Activated CD4-positive, alpha-beta T cell treated with anti-CD3 and anti-CD28 coated beads, Interleukin-2, amount 50 U/mL, for 48 hours (primary cell): ENCODE results near the gene ZFYVE16.
"Not testable (repeated sequence)": the region's sequence is repeated elsewhere in the genome, so short reads cannot be mapped to it uniquely, and the experiment has no call there.

ENCODE experiments used
- DNase-seq, 2 experiments: peaks; one replicate each; pipeline ENCODE4 v3.0.0-alpha.2; 2020

Gene ZFYVE16

DNA sequence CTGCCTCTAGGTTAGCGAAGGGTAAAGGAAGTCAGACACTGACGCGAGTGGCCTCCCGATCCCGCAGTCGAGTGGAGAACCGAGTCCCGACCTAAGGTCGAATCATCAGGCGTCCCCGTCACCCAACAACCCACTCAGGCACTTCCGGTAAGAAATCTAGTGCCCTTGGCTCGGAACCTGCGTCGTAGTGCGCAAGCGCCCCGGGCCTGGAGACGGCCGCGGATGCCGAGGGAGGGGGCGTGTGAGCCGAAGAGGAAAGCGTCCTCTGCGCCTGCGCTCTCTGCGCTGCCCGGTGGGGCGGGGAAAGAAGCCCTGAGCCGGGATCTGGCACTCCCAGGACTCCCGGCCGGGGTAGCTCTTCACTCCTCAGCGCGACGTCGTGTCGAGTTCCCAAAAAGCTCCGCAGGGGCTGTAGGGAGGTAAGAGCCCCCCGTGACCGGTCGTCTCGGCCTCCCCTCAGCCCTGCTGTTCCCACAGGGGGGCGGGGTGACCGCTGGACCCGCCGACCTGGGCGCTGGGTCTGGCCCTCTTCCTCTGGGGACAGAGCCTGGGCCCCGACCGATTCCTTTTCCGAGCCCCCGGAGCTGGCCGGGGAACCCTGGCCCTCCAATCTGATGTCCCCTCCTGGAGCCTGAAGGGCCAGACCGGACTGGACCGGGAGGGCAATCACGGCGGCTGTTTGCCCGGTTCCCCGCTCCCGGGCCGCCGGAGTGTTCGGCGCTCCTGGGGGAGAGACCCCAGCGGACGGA lies at the start of gene ZFYVE16:
Gene ZFYVE16 (plus strand): TSS at position 330 of the 749 bp plus-strand sequence. CDS start 26,084 bp downstream, outside the sequence.
- DNase-seq = peak; percentile 97 to 98

- DNase-seq = no peak
These were observed 46.9 kb upstream of the ZFYVE16 start for GRCh38 chr5:80360914-80361444.

DNA sequence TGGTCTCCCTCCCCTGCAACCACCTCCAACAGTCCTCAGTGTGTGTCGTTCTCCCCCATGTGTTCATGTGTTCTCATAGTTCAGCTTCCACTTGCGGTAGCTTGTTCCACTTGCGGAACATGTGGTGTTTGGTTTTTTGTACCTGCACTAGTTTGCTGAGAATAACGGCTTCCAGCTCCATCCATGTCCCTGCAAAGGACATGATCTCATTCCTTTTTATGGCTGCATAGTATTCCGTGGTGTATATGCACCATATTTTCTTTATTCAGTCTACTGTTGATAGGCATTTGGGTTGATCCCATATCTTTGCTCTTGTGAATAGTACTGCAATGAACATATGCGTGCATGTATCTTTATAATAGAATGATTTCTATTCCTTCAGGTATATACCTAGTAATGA lies 43.0 kb upstream of the ZFYVE16 start:
- DNase-seq = no peak

DNA sequence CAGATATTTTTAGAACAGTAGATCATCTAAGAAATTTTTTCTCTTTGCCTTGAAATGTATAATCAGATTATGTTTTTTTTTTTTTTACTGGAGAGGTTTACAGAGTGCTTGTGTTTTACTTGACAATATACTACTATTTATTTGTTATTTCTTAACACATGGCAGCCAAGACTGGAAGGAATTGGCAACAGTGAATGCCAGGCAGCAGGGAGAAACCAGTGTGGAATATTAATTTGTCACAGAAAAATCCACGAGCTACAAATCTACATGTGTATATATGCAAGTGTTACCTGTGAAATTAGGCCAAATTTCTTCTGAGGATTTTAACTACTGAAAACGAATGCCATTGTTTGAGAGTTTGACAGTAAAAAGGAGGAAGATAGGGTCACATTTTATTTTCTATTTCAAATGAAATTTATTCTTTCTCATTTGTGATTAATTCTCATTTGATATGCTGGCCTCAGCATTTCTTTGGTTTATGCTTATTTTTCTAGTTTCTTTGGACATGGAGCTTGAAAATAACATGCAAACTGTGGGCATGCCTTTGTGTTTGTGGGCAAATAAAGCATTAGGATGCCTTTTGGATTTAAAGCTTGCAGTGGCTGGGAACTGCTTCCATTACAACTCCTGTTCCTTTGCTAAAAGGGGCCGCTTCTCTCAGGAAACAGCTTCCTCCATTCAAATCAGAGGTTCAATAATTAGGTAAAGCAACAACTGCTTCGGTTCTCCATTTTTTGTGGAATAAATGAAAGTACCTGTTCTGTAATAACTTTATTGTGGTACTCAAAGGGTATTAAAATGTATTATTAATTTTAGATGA lies 39.0 kb upstream of the ZFYVE16 start:
- no peak for DNase-seq

GRCh38 chr5:80369521-80369920 lies 38.3 kb upstream of the ZFYVE16 start:
- no peak for DNase-seq

DNA sequence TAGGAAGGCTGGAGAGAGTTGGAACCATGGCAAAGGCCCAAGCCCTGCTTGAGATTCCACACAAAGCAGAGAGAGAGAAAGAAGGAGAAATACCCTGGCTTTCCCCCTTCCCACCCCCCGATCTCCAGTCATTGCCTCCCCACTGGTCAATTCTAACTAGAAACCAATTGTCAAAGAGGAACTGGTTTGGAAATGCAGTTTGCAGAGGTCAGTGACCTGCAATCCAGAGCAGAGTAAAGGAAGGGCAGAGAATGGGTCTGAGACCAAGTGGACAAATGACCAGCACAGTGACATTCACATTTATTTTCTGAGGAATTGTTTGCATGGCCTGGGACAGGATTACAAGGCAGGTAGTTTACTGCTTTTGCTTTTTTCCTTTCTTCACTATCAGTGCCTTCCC lies 37.5 kb upstream of the ZFYVE16 start:
- DNase-seq = no peak

DNA sequence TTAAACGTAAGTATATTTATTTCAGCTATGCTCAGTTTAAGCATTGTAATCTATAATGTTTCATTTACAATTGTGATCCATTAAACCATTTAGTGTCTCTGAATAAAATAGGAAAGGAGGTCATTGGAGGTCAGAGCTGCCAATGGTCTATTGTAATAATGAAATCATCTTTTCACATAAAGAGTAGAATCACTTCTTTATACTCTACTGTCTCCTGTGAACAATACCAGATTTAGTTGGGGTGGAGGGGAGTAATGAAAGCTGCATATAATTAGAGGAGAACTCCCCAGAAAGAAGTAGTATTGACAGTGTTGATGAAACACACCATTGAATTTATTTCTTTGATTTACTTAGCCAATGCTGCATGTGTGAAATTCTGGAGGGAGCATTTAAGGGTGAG lies 35.1 kb upstream of the ZFYVE16 start:
- DNase-seq = no peak

DNA sequence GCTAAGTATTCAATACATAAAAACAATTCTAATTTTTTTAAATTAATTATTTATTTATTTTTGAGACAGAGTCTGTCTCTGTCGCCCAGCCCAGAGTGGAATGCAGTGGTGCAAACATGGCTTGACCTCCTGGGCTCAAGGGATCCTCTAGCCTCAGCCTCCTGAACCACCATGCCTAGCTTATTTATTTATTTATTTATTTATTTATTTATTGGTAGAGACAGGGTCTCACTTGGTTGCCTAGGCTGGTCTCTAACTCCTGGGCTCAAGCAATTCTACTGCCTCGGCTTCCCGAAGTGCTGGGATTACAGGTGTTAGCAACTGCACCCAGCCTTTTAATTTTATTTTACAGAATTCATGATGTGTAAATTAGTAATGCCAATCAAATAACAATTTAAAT lies 33.7 kb upstream of the ZFYVE16 start:
- DNase-seq = no peak

GRCh38 chr5:80376557-80376956 lies 31.3 kb upstream of the ZFYVE16 start:
- DNase-seq = no peak

DNA sequence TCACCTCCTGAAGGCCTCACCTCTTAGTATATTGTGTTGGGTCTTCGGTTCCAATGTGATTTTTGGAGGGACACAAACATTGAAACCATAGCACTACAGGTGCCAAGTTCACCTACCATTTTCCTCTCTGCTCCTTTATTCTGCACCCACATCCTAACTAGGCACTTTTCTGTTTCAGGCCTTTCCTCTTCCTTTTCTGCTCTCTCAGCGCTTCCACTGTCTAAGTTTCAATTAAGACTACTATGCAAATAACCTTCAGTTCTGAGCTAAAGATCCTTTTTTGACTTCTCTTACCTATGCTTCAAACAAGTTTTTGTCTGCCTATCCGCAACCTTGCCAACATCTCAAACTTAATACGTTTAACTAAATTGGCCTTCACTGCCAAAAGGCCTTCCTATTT lies 25.4 kb upstream of the ZFYVE16 start:
- DNase-seq = no peak

GRCh38 chr5:80387063-80387768 lies 20.6 kb upstream of the ZFYVE16 start:
- no peak for DNase-seq

DNA sequence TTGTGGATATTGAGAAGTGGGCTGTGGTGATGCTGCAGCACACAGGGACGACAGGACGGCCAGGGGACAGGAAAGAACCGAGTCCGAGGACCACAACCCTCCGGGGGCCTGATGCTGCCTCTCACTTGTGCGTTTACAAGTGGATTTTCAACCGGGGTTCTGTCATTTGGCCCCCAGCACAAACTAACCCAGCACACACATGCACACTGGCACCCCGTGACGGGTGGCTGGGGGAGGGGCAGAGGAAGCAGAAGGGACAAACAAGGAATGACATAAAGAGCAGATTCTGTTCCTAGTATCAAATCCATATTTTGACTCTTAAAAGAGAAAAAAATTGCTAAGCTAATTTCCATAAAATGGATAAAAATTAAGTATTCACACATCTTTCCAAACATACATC lies 18.3 kb upstream of the ZFYVE16 start:
- DNase-seq = no peak

DNA sequence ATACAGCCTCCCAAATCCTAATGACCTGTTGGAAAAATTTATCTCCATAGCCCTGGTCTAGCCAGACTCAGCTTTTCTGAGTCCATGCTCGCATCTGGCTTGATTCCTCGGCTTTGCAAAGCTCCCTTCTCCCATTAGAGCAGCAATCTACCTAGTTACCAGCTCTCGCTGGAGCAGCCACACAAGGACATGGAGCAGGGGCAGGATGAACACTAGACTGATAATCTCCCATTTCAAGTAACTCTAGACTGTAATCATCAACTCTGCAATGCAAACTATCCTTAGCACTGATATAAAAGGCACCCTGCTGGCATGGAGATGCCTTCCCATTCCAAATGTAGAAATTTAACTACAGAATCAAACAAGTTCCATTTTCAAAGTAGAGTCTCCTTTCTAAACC lies 17.5 kb upstream of the ZFYVE16 start:
- DNase-seq = not testable (repeated sequence)

DNA sequence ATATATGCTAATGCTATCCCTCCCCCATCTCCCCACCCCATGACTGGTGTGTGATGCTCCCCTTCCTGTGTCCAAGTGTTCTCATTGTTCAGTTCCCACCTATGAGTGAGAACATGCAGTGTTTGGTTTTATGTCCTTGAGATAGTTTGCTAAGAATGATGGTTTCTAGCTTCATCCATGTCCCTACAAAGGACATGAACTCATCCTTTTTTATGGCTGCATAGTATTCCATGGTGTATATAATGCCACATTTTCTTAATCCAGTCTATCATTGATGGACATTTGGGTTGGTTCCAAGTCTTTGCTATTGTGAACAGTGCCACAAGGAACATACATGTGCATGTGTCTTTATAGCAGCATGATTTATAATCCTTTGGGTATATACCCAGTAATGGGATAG lies 16.6 kb upstream of the ZFYVE16 start:
- not testable (repeated sequence) for DNase-seq

DNA sequence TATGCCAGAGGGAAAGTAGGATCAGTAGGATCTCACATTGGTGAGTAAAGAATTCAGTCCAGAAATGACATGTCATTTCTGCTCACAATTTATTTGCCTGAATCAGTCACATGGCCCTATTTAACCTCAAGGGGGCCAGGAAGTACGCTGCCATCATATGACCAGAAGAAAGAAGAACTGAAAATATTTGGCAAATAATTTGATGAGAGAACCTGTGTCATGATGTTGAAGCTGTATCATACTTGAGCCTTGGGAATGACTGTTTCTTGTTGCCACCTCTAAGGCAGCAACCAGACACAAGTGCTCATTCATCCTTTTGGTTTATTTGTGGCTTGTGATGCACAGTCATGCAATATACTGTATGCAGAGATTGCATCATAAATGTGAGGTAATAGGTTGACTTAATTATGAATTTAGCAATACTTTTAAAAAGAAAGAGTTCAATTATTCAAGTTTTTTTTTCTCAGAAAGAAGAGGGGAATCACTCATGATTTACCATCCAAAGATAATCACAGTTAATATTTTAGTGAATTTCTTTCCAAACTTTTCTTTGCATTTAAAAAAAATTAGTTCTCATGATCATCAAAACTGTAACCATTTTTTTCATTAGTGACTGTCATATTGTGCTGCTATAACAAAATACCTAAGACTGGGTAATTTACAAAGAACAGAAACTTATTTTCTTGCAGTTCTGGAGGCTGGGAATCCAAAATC lies 8.2 kb upstream of the ZFYVE16 start:
- no peak for DNase-seq

GRCh38 chr5:80400368-80400767 lies 7.5 kb upstream of the ZFYVE16 start:
- DNase-seq = not testable (repeated sequence)

GRCh38 chr5:80403782-80404181 lies 4.1 kb upstream of the ZFYVE16 start:
- no peak for DNase-seq

- DNase-seq = peak; percentile 17 to 21
These were observed 707 bp upstream of the ZFYVE16 start for GRCh38 chr5:80406980-80407734.

DNA sequence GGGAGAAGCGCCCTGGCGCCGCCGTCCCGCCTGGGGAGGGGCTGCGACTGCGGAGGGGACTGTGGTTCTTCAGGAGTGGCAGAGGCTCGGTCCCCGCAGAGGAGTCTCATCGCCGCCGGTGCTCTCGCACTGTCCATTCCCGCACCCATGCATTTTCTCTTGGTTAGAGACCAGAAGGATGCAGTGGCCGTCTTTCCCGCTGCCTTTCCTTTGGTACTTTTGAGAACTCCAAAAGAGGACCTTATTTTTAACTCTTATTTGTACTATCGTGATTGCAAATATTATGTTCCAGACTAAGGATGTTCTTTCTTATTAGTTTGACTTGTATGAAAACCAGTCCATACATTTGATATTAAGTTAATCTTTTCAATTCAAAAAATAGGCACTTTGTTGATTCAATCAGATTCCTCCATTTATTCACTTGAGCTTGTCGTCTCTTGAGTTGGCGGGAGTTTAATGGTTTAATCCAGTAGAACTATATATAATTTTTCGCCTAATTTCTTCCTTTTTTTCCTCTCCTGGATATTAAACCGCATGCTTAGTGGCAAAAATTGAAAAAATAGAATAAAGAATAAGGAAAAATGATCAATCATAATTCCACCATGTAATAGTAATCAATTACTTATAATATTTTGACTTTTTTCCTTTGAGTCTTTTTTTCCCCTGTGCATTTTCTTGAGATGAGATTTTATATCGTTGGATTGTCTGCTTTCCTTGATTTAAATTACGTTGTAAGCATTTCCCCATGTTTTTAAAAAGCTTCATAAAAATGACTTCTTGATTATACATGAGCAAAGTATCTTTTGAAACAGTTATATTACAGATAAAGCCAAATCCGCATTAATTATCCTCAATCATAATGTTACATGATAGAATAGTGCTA lies 861 bp downstream of the ZFYVE16 start:
- peak in 1 of 2 experiments; percentile 57 for DNase-seq

DNA sequence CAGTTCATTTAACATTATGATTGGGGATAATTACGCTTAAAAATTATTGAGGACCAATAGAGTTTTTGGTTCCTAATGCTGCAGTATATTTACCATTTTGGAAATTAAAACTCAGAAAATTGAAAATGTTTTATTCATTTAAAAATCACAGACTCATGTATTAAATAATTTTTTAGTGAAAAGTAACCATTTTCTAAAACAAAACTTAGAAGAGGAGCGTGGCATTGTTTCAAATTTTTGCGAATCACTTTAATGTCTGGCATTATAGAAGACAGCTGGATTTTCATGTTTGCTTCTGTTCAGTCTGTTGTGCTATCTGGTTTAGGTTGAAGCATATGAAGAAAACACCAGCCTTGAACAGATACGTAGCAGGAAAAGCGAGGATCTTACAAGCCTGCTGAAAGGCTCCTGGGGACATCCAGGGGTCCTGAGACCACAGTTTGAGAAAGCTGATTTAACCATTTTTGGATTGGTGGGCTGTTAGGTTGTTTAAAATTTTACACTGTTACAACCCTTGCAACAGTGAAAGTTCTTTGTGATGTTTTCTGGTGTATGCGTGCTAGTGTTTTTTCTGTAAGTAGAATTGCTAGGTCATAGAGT lies 1.6 kb downstream of the ZFYVE16 start:
- no peak for DNase-seq
